Right hindlimb (tissue), 1 donor: ENCODE measurements around the gene TMEM204.
A peak's percentile ranks its signal among the peaks of the same experiment; 100 is the strongest.

Source experiments
- DNase-seq: peaks from one replicate; pipeline ENCODE4 v3.0.0-alpha.2; 2018

The TMEM204 gene

DNA sequence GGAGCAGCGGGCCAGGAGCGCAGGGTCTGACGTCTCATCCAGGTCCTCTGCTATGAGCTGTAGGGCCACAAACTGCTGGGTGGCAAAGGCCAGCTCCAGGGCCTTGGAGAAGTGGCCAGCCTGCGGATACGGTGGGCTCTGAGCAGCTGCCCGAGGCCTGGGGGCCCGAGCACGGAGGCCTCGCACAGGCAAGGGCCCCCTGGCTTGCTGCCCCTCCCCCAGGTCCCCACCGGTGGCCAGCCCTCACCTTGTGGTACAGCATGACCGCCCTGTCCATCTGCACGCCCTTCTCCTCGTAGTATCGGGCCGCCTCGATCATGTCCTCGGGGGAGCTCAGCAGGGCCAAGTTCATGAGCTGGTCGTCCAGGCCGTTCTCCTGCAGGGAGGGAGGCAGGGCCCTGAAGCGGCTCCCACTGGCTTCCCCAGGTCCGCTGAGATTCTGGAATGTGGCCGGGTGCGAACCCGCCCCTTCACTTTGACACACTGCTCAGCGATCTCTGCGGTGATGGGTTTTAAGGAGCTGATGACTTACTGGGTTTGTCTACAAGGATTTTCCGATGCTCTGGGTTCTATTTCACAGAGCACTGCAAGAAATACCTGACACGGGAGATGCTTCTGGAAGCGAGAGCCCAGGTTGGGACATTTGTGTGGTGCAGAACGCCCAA is 9.8 kb upstream of the TMEM204 start:
- no peak for DNase-seq

DNA sequence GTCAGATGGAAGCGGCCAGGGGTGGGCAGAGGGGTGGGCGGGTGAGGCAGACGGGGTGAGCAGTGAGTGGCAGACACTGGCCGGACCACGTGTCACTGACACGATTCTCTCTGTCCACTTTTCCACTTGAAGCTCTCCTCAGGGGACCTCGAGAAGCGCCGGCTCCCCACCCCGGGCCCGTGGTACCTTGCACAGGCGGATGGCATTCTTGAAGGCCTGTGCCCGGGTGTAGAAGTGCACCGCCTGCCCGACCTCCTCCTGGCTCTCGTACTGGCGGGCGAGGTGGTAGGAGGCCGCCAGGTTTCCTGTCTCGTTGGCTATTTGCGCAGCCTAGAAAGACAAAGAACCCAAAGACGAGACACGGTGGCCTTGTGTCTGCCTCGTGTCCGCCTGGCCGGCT is 9.1 kb upstream of the TMEM204 start:
- no peak for DNase-seq

GRCh38 chr16:1525871-1526607 is 7.4 kb upstream of the TMEM204 start:
- no peak for DNase-seq

DNA sequence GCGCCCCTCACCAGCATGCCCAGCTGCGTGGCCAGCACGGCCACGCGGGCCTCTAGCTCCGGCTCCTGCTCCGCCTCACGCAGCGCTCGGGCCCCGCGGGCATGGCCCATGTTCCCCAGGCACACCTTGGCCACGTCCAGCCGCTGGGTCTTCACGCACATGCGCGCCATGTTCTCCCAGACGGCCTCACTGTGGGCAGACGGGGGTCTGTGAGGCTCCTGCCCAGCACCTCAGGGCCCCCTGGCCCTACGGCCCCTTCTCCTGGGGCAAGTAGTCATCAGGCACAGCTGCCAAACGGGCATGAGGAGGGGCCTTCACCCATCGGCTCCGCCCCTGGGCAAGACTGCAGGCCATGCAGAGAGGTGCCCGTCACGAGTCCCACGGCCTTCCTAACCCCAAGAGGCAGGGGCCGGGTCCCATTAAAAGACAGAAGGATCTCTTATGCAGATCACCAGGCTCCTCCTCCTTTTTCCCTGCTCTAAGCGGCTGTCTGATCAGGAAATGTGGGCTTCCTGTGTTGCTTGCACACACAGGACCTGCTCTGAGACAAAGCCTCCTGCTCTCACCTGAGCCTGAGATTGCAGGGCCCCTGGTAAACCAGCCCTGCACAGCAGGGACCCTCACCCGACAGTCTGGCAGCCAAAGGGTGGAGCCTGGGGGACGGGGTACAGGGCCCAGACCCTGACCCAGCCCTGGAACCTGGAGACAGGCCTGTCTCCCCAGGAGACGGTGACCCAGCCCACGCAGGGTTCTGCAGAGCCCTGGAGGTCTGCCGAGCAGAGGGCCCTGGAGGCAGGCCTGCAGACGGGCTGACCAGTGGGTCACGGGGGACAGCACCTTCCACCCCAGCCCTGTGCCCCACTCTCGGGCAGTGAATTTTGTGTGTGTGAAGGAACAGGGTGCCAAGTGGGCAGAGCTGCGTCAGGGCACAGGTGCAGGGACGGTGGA is 6.6 kb upstream of the TMEM204 start:
- DNase-seq: no peak

DNA sequence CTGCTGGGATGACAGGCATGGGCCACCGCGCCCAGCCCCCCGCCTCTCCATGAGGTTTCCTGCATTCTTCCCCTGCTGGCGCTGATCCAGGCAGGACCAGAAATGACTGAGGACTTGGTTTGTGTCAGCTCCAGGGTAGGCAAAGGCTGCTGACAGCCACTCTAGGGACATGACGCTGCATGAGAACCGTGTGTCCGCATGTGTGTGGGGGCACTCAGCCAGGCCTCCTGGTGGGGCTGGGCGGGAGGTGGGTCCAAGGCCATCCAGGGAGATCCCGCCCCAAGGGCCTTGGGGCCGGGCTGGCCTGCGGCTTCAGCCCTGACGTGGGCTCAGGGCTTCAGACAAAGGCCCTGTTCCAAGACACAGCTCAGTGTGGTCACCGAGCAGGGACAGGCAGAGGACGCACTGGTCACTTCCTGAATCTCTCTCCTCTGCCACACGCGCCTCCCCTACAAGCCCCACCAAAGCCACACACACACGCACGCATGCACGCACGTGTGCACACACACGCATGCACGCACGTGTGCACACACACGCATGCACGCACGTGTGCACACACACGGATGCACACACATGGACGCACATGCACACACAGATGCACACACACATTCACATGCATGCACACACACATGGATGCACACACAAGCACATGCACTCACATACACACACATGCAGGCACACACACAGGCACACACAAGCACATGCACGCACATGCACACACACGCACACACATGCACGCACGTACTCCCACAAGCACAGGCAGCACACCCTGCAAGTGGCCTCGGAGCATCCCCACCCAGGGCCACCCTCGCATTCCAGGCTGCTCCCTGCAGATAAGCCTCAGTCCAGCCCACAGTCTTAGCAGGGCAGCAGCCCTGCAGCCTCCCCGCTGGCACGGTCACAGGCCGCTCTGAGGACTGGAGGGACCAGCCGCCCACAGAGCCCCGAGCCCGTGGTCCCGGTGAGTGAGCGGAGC is 5.3 kb upstream of the TMEM204 start:
- DNase-seq: peak; percentile 69

- no peak for DNase-seq
Measured at GRCh38 chr16:1528921-1529537, 4.4 kb upstream of the TMEM204 start.

- no peak for DNase-seq
Measured at GRCh38 chr16:1530349-1530882, 3.0 kb upstream of the TMEM204 start.

DNA sequence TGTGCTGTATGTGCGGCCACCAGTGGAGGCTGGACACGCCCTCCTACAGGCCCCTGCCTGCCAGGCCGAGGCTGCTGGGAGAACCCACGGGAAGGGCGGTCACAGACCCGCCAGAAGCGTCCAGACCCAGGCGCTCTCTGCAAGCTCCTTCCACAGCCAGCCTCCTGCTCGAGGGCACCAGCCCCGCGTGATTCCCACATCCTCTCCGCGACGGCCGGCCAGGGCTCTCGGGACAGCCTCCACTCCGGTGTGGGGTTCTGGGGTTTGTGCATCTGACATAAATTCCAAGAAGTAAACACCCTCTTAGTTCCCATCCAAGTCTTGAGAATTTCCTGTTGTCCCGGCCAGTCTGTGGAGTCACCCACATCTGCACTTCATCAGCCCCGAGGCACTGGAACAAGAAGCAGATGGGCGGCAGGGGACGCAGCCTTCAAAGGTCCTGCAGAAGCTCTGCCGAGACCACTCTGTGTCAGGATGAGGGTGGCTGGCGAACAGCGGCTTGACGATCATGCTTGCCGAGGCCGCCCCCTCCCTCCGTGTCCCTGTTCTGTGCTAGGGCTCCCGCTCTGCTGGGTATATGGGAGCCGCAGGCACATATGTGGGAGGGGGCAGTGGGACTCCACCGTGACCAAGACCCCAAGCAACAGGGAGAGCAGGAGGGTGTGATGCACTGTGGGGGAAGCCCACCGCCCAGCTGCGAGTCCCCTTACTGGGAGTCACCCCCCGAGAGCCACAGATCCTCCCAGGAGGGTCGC is 2.4 kb upstream of the TMEM204 start:
- peak; percentile 78 for DNase-seq

DNA sequence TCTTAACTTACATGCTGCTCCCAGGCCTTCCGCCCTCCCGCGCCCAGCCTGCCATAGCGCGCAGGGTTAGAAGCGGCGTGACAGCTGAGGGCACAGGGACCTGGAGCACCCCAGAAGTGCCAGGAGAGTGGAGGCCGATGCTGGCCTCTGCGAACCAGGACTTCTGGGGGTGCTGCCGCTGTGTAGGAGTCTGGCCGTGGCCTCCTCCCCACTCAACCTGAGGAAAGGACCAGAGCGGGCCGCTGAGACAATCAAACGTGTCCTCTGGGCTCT is 1.9 kb upstream of the TMEM204 start:
- DNase-seq: no peak

- peak; percentile 68 for DNase-seq
Measured at GRCh38 chr16:1532081-1532760, 1.2 kb upstream of the TMEM204 start.

DNA sequence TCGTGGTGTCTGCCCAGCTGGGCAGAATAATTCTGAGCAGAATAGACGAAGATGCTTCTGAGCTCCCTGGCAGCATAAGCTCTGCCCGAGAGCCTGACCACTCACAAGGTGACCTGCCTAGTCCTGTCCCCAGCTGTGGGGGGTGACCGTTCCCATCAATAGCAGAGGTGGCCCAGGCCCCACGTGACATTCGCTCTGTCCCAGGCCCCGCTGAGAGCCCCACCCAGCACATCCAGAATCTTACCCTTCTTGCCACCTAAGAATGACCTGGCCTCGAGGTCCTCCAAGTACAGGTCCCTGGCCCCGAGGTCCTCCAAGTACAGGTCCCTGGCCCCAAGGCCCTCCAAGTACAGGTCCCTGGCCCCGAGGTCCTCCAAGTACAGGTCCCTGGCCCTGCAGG is 695 bp upstream of the TMEM204 start:
- DNase-seq: no peak

GRCh38 chr16:1534021-1535020 is 855 bp downstream of the TMEM204 start:
- no peak for DNase-seq

DNA sequence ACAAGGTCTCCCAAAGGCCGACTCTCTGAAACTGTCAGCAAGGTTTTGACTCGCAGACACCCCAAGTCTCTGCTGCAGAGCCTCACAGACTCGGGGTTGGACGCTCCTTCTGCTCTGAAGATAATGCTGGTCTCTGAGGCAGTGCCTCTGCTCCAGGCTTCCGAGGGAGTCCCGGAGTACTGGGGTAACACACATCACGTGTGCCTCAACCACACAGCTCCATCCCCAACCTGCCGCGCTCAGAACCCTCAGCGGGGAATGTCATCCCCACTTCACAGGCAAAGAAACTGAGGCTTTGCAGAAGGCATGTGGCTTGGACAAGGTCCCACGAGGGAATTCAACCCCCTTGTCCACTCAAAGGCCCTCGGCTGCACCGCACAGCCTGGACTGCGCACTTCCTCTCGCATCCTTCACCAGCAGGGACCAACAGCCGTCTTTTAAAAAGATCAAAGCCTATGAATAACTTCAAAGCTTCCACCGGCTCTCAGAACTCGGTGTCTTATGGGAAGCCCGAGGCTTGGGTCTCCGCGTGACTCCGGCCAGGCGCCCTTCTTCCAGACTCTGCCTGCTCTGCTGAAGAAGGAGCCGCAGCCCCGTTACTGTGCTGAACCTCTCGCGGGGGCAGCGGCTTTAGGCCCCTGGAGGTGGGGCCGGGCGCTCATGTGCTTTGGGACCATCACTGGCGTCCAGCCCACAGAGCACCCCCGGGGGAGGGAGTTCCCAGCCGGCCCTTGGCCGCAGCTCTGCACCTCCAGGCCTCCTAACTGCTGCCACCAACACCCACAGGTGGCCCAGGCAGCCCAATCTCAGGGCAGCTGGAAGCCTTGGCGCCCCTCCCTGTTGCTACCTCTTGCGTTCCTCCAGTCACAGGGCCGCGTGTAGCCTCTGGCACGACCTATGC is 2.2 kb downstream of the TMEM204 start:
- DNase-seq: no peak

- DNase-seq: no peak
Measured at GRCh38 chr16:1536601-1537000, 3.1 kb downstream of the TMEM204 start.

GRCh38 chr16:1537138-1537577 is 3.7 kb downstream of the TMEM204 start:
- DNase-seq: no peak

DNA sequence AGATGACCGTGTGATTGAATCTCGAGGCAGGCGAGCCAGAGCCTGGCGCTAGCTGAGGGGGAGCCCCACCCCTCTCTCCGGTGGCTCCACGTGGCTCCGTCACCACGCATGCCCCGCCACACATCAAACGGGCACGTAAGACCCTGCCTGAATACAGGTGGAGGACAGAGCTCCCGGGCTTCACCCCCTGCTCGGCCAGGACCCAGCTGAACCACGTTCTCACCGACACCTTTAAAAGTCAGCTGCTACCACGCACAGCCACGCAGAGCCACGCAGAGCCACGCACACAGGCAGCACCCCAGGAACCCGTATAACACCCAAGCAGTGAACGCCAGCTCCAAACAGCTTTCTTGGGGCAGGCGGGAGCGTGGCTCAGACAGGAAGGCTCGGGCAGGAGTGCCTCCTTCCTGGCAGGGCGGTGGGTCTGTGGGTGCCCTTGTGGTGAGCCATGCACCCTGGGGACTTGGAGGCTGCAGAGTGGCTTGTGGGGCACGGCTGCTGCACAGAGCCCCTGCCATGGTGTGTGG is 4.4 kb downstream of the TMEM204 start:
- no peak for DNase-seq

DNA sequence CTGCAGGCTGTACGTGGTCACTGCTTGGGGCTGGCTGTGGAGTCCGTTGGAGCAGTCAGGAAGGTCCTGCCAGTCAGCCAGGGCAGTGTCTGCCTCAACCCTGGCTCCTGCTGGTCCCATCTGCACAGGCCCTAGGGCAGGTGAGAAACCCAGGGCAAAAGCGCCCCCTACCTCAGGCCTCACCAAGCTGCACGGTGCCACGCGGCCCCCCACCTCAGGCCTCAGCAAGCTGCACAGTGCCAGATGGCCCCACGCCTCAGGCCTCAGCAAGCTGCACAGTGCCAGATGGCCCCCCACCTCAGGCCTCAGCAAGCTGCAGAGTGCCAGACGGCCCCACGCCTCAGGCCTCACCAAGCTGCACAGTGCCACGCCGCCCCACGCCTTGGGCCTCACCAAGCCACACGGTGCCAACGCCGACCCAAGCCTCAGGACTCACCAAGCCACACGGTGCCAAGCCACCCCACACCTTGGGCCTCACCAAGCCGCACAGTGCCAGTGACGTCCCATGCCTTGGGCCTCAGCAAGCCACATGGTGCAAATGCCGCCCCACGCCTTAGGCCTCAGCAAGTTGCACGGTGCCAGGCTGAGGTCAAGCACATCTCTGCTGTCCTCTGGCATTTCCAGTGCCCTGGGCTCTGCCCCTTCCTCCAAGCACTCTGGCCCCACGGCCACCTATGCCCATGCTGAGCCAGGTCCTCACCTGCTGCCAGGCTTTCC is 5.5 kb downstream of the TMEM204 start:
- DNase-seq: no peak
